Activated CD4-positive, alpha-beta T cell treated with anti-CD3 and anti-CD28 coated beads, Interleukin-2, amount 10 ng/mL, durations not matched to agents 24 days and 14 days (primary cell): Measurements from ENCODE around the gene YBX3. TPM values are rescaled to one million over a fixed set of nuclear protein-coding genes. Genes with fewer than 3 reads are reported as not detected.
A peak's percentile ranks its signal among the peaks of the same experiment; 100 is the strongest.

Experiments
- DNase-seq: peaks from one replicate; pipeline ENCODE4 v3.0.0; 2022
- H3K27ac Mint-ChIP-seq: one replicate; pipeline ENCODE4 v1.8.0; 2022; ENCODE audit warnings: mild to moderate bottlenecking, mixed read lengths
- H3K27me3 Mint-ChIP-seq: one replicate; pipeline ENCODE4 v1.8.0; 2022; ENCODE audit warnings: mixed read lengths
- H3K36me3 Mint-ChIP-seq: one replicate; pipeline ENCODE4 v1.8.0; 2022; ENCODE audit warnings: low read depth, mild to moderate bottlenecking, mixed read lengths
- H3K4me1 Mint-ChIP-seq: one replicate; pipeline ENCODE4 v1.8.0; 2021; ENCODE audit warnings: mixed read lengths
- H3K4me3 Mint-ChIP-seq: one replicate; pipeline ENCODE4 v1.8.0; 2022; ENCODE audit warnings: mild to moderate bottlenecking, moderate library complexity, mixed read lengths
- H3K9me3 Mint-ChIP-seq: one replicate; pipeline ENCODE4 v1.8.0; 2021; ENCODE audit warnings: mixed read lengths
- intact Hi-C: fragments of 100-400 bp; cut with micrococcal nuclease; formaldehyde crosslinking; loops from one replicate; pipeline ENCODE4 v1.15.1; 2023
- total RNA-seq: library from RNA; stranded (reverse); gene quantifications from 2 replicates; pipeline ENCODE4 v1.2.3, GENCODE V29; 2022

Gene YBX3
- total RNA-seq, 1 donor from 2014 or later, result 203 TPM

GRCh38 chr12:10716704-10717315 is 6.3 kb downstream of the YBX3 start:
- H3K4me3 Mint-ChIP-seq, result no peak overlapping the region
- peaks cover 57% of the 10 kb centered on the region for H3K36me3 Mint-ChIP-seq
- no peaks in the 10 kb centered on the region for H3K9me3 Mint-ChIP-seq
- intact Hi-C loops, result no loop called here
- no peak for DNase-seq
- H3K27me3 Mint-ChIP-seq, result no peaks in the 10 kb centered on the region
- peaks cover 37% of the 10 kb centered on the region for H3K4me1 Mint-ChIP-seq
- H3K27ac Mint-ChIP-seq, result no peak overlapping the region

DNA sequence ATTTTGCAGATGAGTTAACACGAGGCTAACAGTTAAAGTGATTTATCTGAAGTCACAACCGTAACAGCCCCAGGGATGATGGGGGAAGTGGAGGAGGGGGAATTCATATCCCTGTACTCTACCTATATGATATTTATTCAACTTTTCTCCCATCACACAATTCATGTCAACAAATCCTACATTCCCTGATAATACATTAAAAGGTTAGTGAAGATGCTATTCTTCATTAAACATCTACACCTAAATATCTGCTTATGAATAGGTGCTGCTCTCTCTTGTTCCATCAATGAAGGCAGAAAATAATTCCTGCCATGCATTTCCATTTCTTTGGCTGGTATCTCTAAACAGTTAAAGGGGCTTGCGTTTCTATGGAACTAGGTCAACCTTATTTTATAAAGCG is 6.8 kb downstream of the YBX3 start:
- H3K4me1 Mint-ChIP-seq, result peaks cover 34% of the 10 kb centered on the region
- intact Hi-C loops, result no loop called here
- H3K36me3 Mint-ChIP-seq, result peaks cover 59% of the 10 kb centered on the region
- H3K27me3 Mint-ChIP-seq, result no peaks in the 10 kb centered on the region
- no peak overlapping the region for H3K27ac Mint-ChIP-seq
- no peaks in the 10 kb centered on the region for H3K9me3 Mint-ChIP-seq
- DNase-seq, result no peak
- H3K4me3 Mint-ChIP-seq, result no peak overlapping the region

GRCh38 chr12:10715491-10715890 is 7.6 kb downstream of the YBX3 start:
- Mint-ChIP-seq H3K4me3 (peak overlapping the region; percentile 4), H3K4me1 (peaks cover 28% of the 10 kb centered on the region)
- intact Hi-C loops, result no loop called here

DNA sequence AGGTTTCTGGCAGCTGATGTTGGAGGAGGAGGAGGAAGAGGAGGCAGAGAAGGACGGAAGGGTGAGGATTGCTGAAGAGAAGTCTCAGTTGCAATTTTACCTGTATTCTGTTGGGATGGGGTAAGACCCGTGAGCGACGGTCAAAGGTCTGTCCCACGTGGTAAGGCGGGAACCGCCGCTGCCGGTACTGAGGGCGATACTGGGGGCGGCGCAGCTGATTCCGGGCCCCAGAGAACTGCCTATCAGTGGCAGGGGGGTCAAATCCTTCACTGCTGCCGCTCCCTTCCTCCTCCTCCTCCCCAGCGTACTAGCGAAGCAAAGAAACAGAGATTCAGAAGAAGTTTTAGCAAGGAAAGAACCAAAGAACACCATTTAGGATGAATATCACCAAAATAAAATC is 13.3 kb downstream of the YBX3 start:
- intact Hi-C loops, result no loop called here
- H3K27me3 Mint-ChIP-seq, result no peaks in the 10 kb centered on the region
- peaks cover 66% of the 10 kb centered on the region for H3K36me3 Mint-ChIP-seq
- no peak for DNase-seq
- H3K4me1 Mint-ChIP-seq, result no peaks in the 10 kb centered on the region
- no peak overlapping the region for H3K4me3 Mint-ChIP-seq
- H3K27ac Mint-ChIP-seq, result no peak overlapping the region
- no peaks in the 10 kb centered on the region for H3K9me3 Mint-ChIP-seq

More at GRCh38 chr12:10715491-10715890, 7.6 kb downstream of the YBX3 start:
- Mint-ChIP-seq H3K27ac (no peak overlapping the region), H3K9me3 (no peaks in the 10 kb centered on the region), H3K27me3 (no peaks in the 10 kb centered on the region), H3K36me3 (peaks cover 56% of the 10 kb centered on the region)
- DNase-seq, result no peak

- Mint-ChIP-seq H3K27ac (no peak overlapping the region), H3K36me3 (peaks cover 64% of the 10 kb centered on the region), H3K9me3 (no peaks in the 10 kb centered on the region), H3K27me3 (no peaks in the 10 kb centered on the region), H3K4me1 (no peaks in the 10 kb centered on the region), H3K4me3 (no peak overlapping the region)
- no peak for DNase-seq
- intact Hi-C loops, result no loop called here
Measured at GRCh38 chr12:10708862-10709261, 14.3 kb downstream of the YBX3 start.

GRCh38 chr12:10705655-10706054 is 17.5 kb downstream of the YBX3 start:
- H3K27ac Mint-ChIP-seq, result no peak overlapping the region
- H3K4me1 Mint-ChIP-seq, result peaks cover 13% of the 10 kb centered on the region
- no peaks in the 10 kb centered on the region for H3K9me3 Mint-ChIP-seq
- DNase-seq, result no peak
- H3K36me3 Mint-ChIP-seq, result peaks cover 54% of the 10 kb centered on the region
- H3K4me3 Mint-ChIP-seq, result no peak overlapping the region
- H3K27me3 Mint-ChIP-seq, result no peaks in the 10 kb centered on the region
- intact Hi-C loops, result no loop called here

GRCh38 chr12:10701843-10702242 is 21.3 kb downstream of the YBX3 start:
- peaks cover 15% of the 10 kb centered on the region for H3K4me1 Mint-ChIP-seq
- no peaks in the 10 kb centered on the region for H3K27me3 Mint-ChIP-seq
- peaks cover 49% of the 10 kb centered on the region for H3K36me3 Mint-ChIP-seq
- no peaks in the 10 kb centered on the region for H3K9me3 Mint-ChIP-seq
- H3K4me3 Mint-ChIP-seq, result no peak overlapping the region
- DNase-seq, result no peak
- intact Hi-C loops, result loop anchor here (1.0 kb wide), 2 partner anchors 19 to 489 kb away; no protein-coding TSS in a partner anchor
- peak overlapping the region; percentile 26 for H3K27ac Mint-ChIP-seq

GRCh38 chr12:10701131-10701681 is 21.9 kb downstream of the YBX3 start:
- Mint-ChIP-seq H3K27ac (peak overlapping the region; percentile 26), H3K27me3 (no peaks in the 10 kb centered on the region), H3K4me1 (peaks cover 15% of the 10 kb centered on the region), H3K36me3 (peaks cover 48% of the 10 kb centered on the region), H3K4me3 (peak overlapping the region; percentile 8), H3K9me3 (no peaks in the 10 kb centered on the region)
- intact Hi-C loops, result loop anchor here (1.0 kb wide), 2 partner anchors 20 to 488 kb away; no protein-coding TSS in a partner anchor
- DNase-seq, result peak; percentile 73

- no peak for DNase-seq
- Mint-ChIP-seq H3K36me3 (peaks cover 47% of the 10 kb centered on the region), H3K27ac (peak overlapping the region; percentile 26), H3K4me1 (peaks cover 18% of the 10 kb centered on the region), H3K4me3 (peak overlapping the region; percentile 8), H3K27me3 (no peaks in the 10 kb centered on the region), H3K9me3 (no peaks in the 10 kb centered on the region)
- intact Hi-C loops, result no loop called here
Measured at GRCh38 chr12:10700581-10700980, 22.5 kb downstream of the YBX3 start.

DNA sequence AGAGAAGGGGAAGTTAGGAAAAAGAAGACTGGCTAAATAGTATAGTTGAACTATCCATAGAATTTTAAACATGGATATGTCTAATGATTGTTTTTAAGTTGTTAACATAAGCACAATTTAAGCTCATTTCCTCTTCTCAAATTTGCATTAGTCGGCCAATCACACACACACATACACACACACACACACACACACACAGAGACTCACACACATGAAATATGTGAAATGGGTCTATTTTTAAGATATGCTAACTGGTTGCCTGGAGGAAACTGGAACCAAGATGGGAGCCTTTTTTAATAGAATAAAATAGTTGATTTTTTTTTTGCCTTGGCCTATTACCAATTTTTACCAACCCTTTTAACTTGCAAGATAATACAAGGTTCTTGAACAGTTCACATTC is 25.3 kb downstream of the YBX3 start:
- Mint-ChIP-seq H3K4me1 (peaks cover 23% of the 10 kb centered on the region), H3K36me3 (peaks cover 45% of the 10 kb centered on the region), H3K4me3 (no peak overlapping the region), H3K27me3 (no peaks in the 10 kb centered on the region), H3K9me3 (no peaks in the 10 kb centered on the region), H3K27ac (no peak overlapping the region)
- intact Hi-C loops, result no loop called here
- DNase-seq, result no peak

- DNase-seq, result no peak
- Mint-ChIP-seq H3K36me3 (peaks cover 43% of the 10 kb centered on the region), H3K27ac (no peak overlapping the region), H3K27me3 (no peaks in the 10 kb centered on the region), H3K9me3 (no peaks in the 10 kb centered on the region), H3K4me1 (peaks cover 23% of the 10 kb centered on the region), H3K4me3 (no peak overlapping the region)
- intact Hi-C loops, result no loop called here
Measured at GRCh38 chr12:10697156-10697555, 26.0 kb downstream of the YBX3 start.

- intact Hi-C loops, result no loop called here
- no peak overlapping the region for H3K27ac Mint-ChIP-seq
- no peak overlapping the region for H3K4me3 Mint-ChIP-seq
- DNase-seq, result no peak
- no peaks in the 10 kb centered on the region for H3K27me3 Mint-ChIP-seq
- H3K9me3 Mint-ChIP-seq, result peaks cover 15% of the 10 kb centered on the region
- H3K36me3 Mint-ChIP-seq, result peaks cover 2% of the 10 kb centered on the region
- peaks cover 5% of the 10 kb centered on the region for H3K4me1 Mint-ChIP-seq
Measured at GRCh38 chr12:10690906-10691305, 32.2 kb downstream of the YBX3 start.

GRCh38 chr12:10689146-10689545 is 34.0 kb downstream of the YBX3 start:
- intact Hi-C loops, result no loop called here

GRCh38 chr12:10688042-10688441 is 35.1 kb downstream of the YBX3 start:
- no peak overlapping the region for H3K27ac Mint-ChIP-seq
- peaks cover 15% of the 10 kb centered on the region for H3K9me3 Mint-ChIP-seq
- no peaks in the 10 kb centered on the region for H3K36me3 Mint-ChIP-seq
- intact Hi-C loops, result no loop called here
- H3K4me3 Mint-ChIP-seq, result no peak overlapping the region
- peaks cover 4% of the 10 kb centered on the region for H3K27me3 Mint-ChIP-seq
- no peaks in the 10 kb centered on the region for H3K4me1 Mint-ChIP-seq
- DNase-seq, result no peak

More at GRCh38 chr12:10689146-10689545, 34.0 kb downstream of the YBX3 start:
- Mint-ChIP-seq H3K9me3 (peaks cover 15% of the 10 kb centered on the region), H3K27me3 (peaks cover 4% of the 10 kb centered on the region), H3K4me1 (no peaks in the 10 kb centered on the region), H3K27ac (no peak overlapping the region), H3K36me3 (no peaks in the 10 kb centered on the region), H3K4me3 (no peak overlapping the region)
- no peak for DNase-seq
